Cortex of kidney (tissue), 1 donor: ENCODE measurements around the gene GPR157.
"Not testable (repeated sequence)": the region's sequence is repeated elsewhere in the genome, so short reads cannot be mapped to it uniquely, and the experiment has no call there.

Experiments
- DNase-seq: peaks from one replicate; lab custom pipeline; 2025; lab: John Stamatoyannopoulos, UW

Gene GPR157

GRCh38 chr1:9145714-9146113, 16.8 kb upstream of the GPR157 start:
- no peak for DNase-seq

- DNase-seq: no peak
Observed at GRCh38 chr1:9145021-9145668, 16.2 kb upstream of the GPR157 start.

GRCh38 chr1:9144494-9144893, 15.6 kb upstream of the GPR157 start:
- not testable (repeated sequence) for DNase-seq

GRCh38 chr1:9143250-9143649, 14.3 kb upstream of the GPR157 start:
- DNase-seq: no peak

GRCh38 chr1:9139930-9140329, 11.0 kb upstream of the GPR157 start:
- DNase-seq: no peak

GRCh38 chr1:9136932-9137331, 8.0 kb upstream of the GPR157 start:
- no peak for DNase-seq

GRCh38 chr1:9135073-9135836, 6.4 kb upstream of the GPR157 start:
- DNase-seq: no peak

- DNase-seq: no peak
Observed at GRCh38 chr1:9133870-9134585, 5.1 kb upstream of the GPR157 start.

GRCh38 chr1:9129266-9130041, 552 bp upstream of the GPR157 start:
- no peak for DNase-seq

GRCh38 chr1:9128166-9128519, 759 bp downstream of the GPR157 start:
- DNase-seq: no peak

GRCh38 chr1:9127395-9128165, 1.3 kb downstream of the GPR157 start:
- DNase-seq: no peak

- no peak for DNase-seq
Observed at GRCh38 chr1:9126511-9126910, 2.4 kb downstream of the GPR157 start.

GRCh38 chr1:9125847-9126246, 3.1 kb downstream of the GPR157 start:
- DNase-seq: not testable (repeated sequence)

GRCh38 chr1:9125325-9125724, 3.6 kb downstream of the GPR157 start:
- no peak for DNase-seq

GRCh38 chr1:9124389-9124788, 4.5 kb downstream of the GPR157 start:
- not testable (repeated sequence) for DNase-seq

GRCh38 chr1:9123665-9124064, 5.2 kb downstream of the GPR157 start:
- not testable (repeated sequence) for DNase-seq

GRCh38 chr1:9121496-9122409, 7.1 kb downstream of the GPR157 start:
- no peak for DNase-seq

GRCh38 chr1:9120312-9120958, 8.5 kb downstream of the GPR157 start:
- no peak for DNase-seq

- DNase-seq: no peak
Observed at GRCh38 chr1:9119745-9120144, 9.2 kb downstream of the GPR157 start.

GRCh38 chr1:9118186-9118585, 10.7 kb downstream of the GPR157 start:
- no peak for DNase-seq
